Vagina (tissue), 2 donors: ENCODE results near the gene CHMP1B. TPM values are rescaled to one million over a fixed set of nuclear protein-coding genes. Genes with fewer than 3 reads are reported as not detected.
"Not testable (repeated sequence)": the region's sequence is repeated elsewhere in the genome, so short reads cannot be mapped to it uniquely, and the experiment has no call there.

Experiments used
- DNase-seq, 2 donors: peaks; one replicate each; pipeline ENCODE4 v3.0.0-alpha.2; 2017; ENCODE audit errors: extremely low spot score in 2 of 2
- H3K27ac ChIP-seq: fragments of 200-600 bp; sonication (generic); one replicate; pipeline ENCODE4 v1.5.1; 2019
- H3K27me3 ChIP-seq: fragments of 200-600 bp; sonication (generic); one replicate; pipeline ENCODE4 v1.5.1; 2019
- H3K36me3 ChIP-seq, 2 donors: fragments of 200-600 bp; sonication (generic); one replicate each; pipeline ENCODE4 v1.5.1; 2017 to 2019
- H3K4me1 ChIP-seq: fragments of 200-600 bp; sonication (generic); one replicate; pipeline ENCODE4 v1.5.1; 2019
- H3K4me3 ChIP-seq, 2 donors: fragments of 200-600 bp; sonication (generic); 1 replicate in 1 of 2; 2 replicates in 1 of 2; pipeline ENCODE4 v1.5.1; 2016 to 2019
- H3K9me3 ChIP-seq: fragments of 200-600 bp; sonication (generic); one replicate; pipeline ENCODE4 v1.5.1; 2019
- CTCF ChIP-seq, 3 experiments: fragments of 450-650 bp in 2 of 3; fragments of 200-600 bp in 1 of 3; sonication (generic) in 1 of 3; IDR thresholded peaks; one replicate each; pipeline ENCODE4 v1.5.1; 2017 to 2019; ENCODE audit warnings: antibody characterized with exemption in 3 of 3, mild to moderate bottlenecking in 2 of 3, moderate library complexity in 2 of 3
- POLR2A ChIP-seq, 2 donors: fragments of 450-650 bp; IDR thresholded peaks; one replicate each; pipeline ENCODE4 v1.6.1; 2017; ENCODE audit warnings: antibody characterized with exemption in 2 of 2, mild to moderate bottlenecking in 2 of 2, moderate library complexity in 2 of 2
- POLR2AphosphoS5 ChIP-seq, 2 donors: sonication (generic); formaldehyde crosslinking; IDR thresholded peaks; one replicate each; pipeline ENCODE4 v1.9.0; 2017; ENCODE audit warnings: antibody characterized with exemption in 2 of 2, mild to moderate bottlenecking in 2 of 2, low read depth in 1 of 2; ENCODE audit not compliant: insufficient read depth in 1 of 2
- intact Hi-C: fragments of 100-400 bp; cut with DNase I; formaldehyde crosslinking; loops from one replicate; pipeline ENCODE4 v1.15.1; 2023
- total RNA-seq: library from RNA; depleted of rRNA; stranded (reverse); fragments of >200 nt; gene quantifications from one replicate; pipeline ENCODE4 v1.2.3, GENCODE V29; 2016

Gene CHMP1B
- total RNA-seq, 1 donor from 2014 or later = 44.7 TPM

- Histone ChIP-seq H3K4me3 (peak overlapping the region; percentile 64 to 85), H3K27me3 (no peaks in the 10 kb centered on the region), H3K36me3 (no peaks in the 10 kb centered on the region), H3K27ac (peak overlapping the region; percentile 92), H3K9me3 (no peaks in the 10 kb centered on the region), H3K4me1 (peaks cover 23% of the 10 kb centered on the region)
- no peak for DNase-seq
- TF ChIP-seq POLR2A (IDR thresholded peaks at IDR 0.05) (no peak), CTCF (IDR thresholded peaks at IDR 0.05) (no peak), POLR2AphosphoS5 (IDR thresholded peaks at IDR 0.05; ENCODE audit: insufficient read depth in 1 of 2, low read depth in 1 of 2) (no peak)
- intact Hi-C loops = no loop called here
Measured at GRCh38 chr18:11851806-11852337, 659 bp downstream of the CHMP1B start.

DNA sequence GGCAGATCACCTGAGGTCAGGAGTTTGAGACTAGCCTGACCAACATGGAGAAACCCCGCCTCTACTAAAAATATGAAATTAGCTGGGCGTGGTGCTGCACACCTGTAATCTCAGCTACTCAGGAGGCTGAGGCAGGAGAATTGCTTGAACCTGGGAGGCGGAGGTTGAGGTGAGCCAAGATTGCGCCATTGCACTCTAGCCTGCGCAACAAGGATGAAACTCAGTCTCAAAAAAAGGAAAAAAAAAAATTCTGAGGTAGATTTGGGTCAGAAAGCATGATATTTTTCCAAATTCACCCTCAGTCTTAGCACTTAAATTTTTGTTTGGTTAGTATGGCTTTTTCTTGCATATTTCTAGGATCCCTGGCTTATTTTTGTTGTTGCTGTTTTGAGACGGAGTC is 3.3 kb downstream of the CHMP1B start:
- H3K27me3 ChIP-seq, H3K9me3 ChIP-seq, intact Hi-C loops, H3K4me3 ChIP-seq, H3K27ac ChIP-seq, H3K36me3 ChIP-seq, DNase-seq: not testable (repeated sequence)
- H3K4me1 ChIP-seq = peaks cover 23% of the 10 kb centered on the region

DNA sequence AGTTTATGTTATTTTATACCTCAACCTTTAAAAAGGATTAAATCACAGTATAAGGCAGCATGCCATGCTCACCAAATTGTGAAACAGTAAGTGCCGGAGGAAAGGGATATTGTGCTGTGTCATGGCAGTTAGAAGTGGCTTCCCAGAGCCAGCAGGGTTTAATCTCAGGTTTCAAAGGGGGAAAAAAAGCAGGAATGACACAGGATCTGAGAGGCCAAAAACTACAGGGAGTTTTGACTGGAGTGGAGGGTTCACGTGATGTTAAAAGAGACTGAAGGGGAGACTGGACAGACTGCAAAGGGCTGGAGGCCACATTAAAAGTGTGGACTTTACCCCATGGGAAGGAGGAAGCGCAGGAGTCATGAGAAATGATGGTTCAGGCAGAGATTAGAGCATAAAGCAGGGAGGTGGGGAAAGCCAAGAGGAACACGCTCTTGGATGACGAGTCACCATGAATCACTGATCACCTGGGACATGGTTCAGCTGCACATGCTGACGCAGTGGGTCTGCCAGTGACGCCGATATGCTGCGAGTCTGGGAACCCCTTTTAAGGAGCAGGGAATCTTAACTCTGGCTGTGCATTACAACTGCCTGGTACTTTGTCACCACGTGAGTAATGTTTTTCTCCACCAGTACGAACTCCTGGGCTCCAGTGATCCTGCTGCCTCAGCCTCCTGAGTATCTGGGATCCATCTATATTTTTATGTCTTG is 6.1 kb downstream of the CHMP1B start:
- no peaks in the 10 kb centered on the region for H3K36me3 ChIP-seq
- intact Hi-C loops = no loop called here
- TF ChIP-seq CTCF (IDR thresholded peaks at IDR 0.05) (no peak), POLR2AphosphoS5 (IDR thresholded peaks at IDR 0.05; ENCODE audit: insufficient read depth in 1 of 2, low read depth in 1 of 2) (peak; percentile 32 to 70)
- peak overlapping the region; percentile 10 for H3K27ac ChIP-seq
- no peak overlapping the region for H3K4me3 ChIP-seq
- peaks cover 22% of the 10 kb centered on the region for H3K4me1 ChIP-seq
- no peaks in the 10 kb centered on the region for H3K9me3 ChIP-seq
- peak in 1 of 2 donors; percentile 92 for DNase-seq
- H3K27me3 ChIP-seq = no peaks in the 10 kb centered on the region

GRCh38 chr18:11859282-11859830 is 8.1 kb downstream of the CHMP1B start:
- TF ChIP-seq POLR2A (IDR thresholded peaks at IDR 0.05) (no peak), CTCF (IDR thresholded peaks at IDR 0.05) (no peak), POLR2AphosphoS5 (IDR thresholded peaks at IDR 0.05; ENCODE audit: insufficient read depth in 1 of 2, low read depth in 1 of 2) (no peak)
- H3K36me3 ChIP-seq = no peaks in the 10 kb centered on the region
- H3K9me3 ChIP-seq = no peaks in the 10 kb centered on the region
- H3K27ac ChIP-seq = no peak overlapping the region
- no peaks in the 10 kb centered on the region for H3K27me3 ChIP-seq
- DNase-seq = no peak
- H3K4me1 ChIP-seq = peaks cover 4% of the 10 kb centered on the region
- intact Hi-C loops = no loop called here
- no peak overlapping the region for H3K4me3 ChIP-seq

DNA sequence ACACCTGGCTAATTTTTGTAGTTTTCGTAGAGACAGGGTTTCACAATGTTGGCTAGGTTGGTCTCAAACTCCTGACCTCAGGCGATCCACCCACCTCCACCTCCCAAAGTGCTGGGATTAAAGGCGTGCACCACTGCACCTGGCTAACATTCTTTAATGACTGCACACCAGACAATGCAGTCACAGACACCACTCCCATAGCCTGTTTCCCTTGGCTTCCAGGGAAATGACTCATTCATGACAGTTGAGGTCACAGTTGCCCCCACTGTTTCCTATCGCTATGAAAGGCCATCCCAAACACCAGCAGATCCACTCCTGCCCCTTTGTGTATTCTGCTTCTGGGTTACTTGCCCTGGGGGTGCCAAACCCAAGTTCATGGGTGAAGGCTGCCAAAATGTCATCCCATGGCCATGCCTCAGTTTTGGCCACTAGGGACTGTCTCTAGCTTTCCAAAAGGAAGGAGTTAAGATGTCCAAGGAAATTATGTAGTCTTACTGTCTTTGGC is 8.7 kb downstream of the CHMP1B start:
- peaks cover 4% of the 10 kb centered on the region for H3K4me1 ChIP-seq

More for the DNA sequence above, 8.7 kb downstream of the CHMP1B start:
- Histone ChIP-seq H3K27me3 (no peaks in the 10 kb centered on the region), H3K27ac (no peak overlapping the region), H3K9me3 (no peaks in the 10 kb centered on the region), H3K36me3 (no peaks in the 10 kb centered on the region), H3K4me3 (no peak overlapping the region)
- intact Hi-C loops = no loop called here
- DNase-seq = no peak
- TF ChIP-seq CTCF (IDR thresholded peaks at IDR 0.05) = no peak
- no peak for TF ChIP-seq POLR2A (IDR thresholded peaks at IDR 0.05)
- TF ChIP-seq POLR2AphosphoS5 (IDR thresholded peaks at IDR 0.05; ENCODE audit: insufficient read depth in 1 of 2, low read depth in 1 of 2) = no peak
